ENCODE results near the gene KCP. TPM values are rescaled to one million over a fixed set of nuclear protein-coding genes. Genes with fewer than 3 reads are reported as not detected.

The KCP gene
- total RNA-seq, 1 experiment from 2014 or later = 2.7 TPM

- no peak for TF ChIP-seq SMAD3 (CRISPR knock-in tag; IDR thresholded peaks at IDR 0.05; ENCODE audit: borderline replicate concordance)
- TF ChIP-seq TEAD1 (CRISPR knock-in tag; IDR thresholded peaks at IDR 0.05) = no peak
- TF ChIP-seq MYBL2 (CRISPR knock-in tag; IDR thresholded peaks at IDR 0.05) = no peak
- 0 out of 2 replicates have a peak, but pooled peaks have one; percentile 22 for TF ChIP-seq HMGXB4 (CRISPR knock-in tag; IDR thresholded peaks at IDR 0.05)
- no peak for TF ChIP-seq KAT7 (CRISPR knock-in tag; IDR thresholded peaks at IDR 0.05; ENCODE audit: borderline replicate concordance)
Observed at GRCh38 chr7:128841921-128842673, 68.4 kb downstream of the KCP start (continued).

- POLR2A ChIA-PET = interaction anchor here (1.4 kb wide), 1 partner anchor 9 kb away, joined by 3 read pairs; no protein-coding TSS in a partner anchor
- no peaks in the 10 kb centered on the region for H3K36me3 Mint-ChIP-seq
- no peaks in the 10 kb centered on the region; the same call in 1 of the 2 replicates for H3K27me3 Mint-ChIP-seq (ENCODE audit: low read depth)
- no peak for DNase-seq (ENCODE audit: low spot score)
- no peak for TF ChIP-seq NFATC4 (CRISPR knock-in tag; IDR thresholded peaks at IDR 0.05)
- no peak for TF ChIP-seq STAT6 (CRISPR knock-in tag; conservative IDR thresholded peaks at IDR 0.05; ENCODE audit: low read depth)
- H3K9me3 Mint-ChIP-seq = no peaks in the 10 kb centered on the region
- H3K27ac Mint-ChIP-seq = no peak overlapping the region
- H3K4me1 Mint-ChIP-seq = peaks cover 8% of the 10 kb centered on the region
- CTCF ChIA-PET = interaction anchor here (1.2 to 4.4 kb wide), 10 partner anchors 9 to 103 kb away, joined by 3 to 97 read pairs (median 8); partner anchors contain the start of genes ATP6V1F and CALU
- ATAC-seq = no peak
- H3K4me3 Mint-ChIP-seq = no peak overlapping the region
Observed at GRCh38 chr7:128841171-128841690, 69.3 kb downstream of the KCP start.

GRCh38 chr7:128840326-128841170 is 70.0 kb downstream of the KCP start:
- Mint-ChIP-seq H3K4me3 (no peak overlapping the region), H3K9me3 (no peaks in the 10 kb centered on the region), H3K27ac (no peak overlapping the region), H3K27me3 (ENCODE audit: low read depth) (no peaks in the 10 kb centered on the region; the same call in 1 of the 2 replicates), H3K4me1 (peaks cover 8% of the 10 kb centered on the region), H3K36me3 (no peaks in the 10 kb centered on the region)
- CTCF ChIA-PET = interaction anchor here (1.0 to 4.4 kb wide), 9 partner anchors 8 to 102 kb away, joined by 3 to 97 read pairs (median 7); partner anchors contain the start of genes ATP6V1F and CALU
- ATAC-seq = no peak
- TF ChIP-seq MYBL2 (CRISPR knock-in tag; IDR thresholded peaks at IDR 0.05) (no peak), KAT7 (CRISPR knock-in tag; IDR thresholded peaks at IDR 0.05; ENCODE audit: borderline replicate concordance) (no peak), ATF1 (CRISPR knock-in tag; IDR thresholded peaks at IDR 0.05) (no peak), FOXP4 (CRISPR knock-in tag; IDR thresholded peaks at IDR 0.05) (no peak), RELA (CRISPR knock-in tag; IDR thresholded peaks at IDR 0.05; ENCODE audit: borderline replicate concordance) (no peak), ZNF423 (CRISPR knock-in tag; IDR thresholded peaks at IDR 0.05) (no peak), FOXK1 (CRISPR knock-in tag; IDR thresholded peaks at IDR 0.05) (no peak), MAX (CRISPR knock-in tag; IDR thresholded peaks at IDR 0.05) (no peak)
- POLR2A ChIA-PET = interaction anchor here (0.6 to 1.4 kb wide), 2 partner anchors 8 to 35 kb away, joined by 3 read pairs; no protein-coding TSS in a partner anchor
- DNase-seq (ENCODE audit: low spot score) = no peak
